ENCODE data around the gene SLC35G6.
"Not testable (repeated sequence)": the region's sequence is repeated elsewhere in the genome, so short reads cannot be mapped to it uniquely, and the experiment has no call there.

Gene SLC35G6

DNA sequence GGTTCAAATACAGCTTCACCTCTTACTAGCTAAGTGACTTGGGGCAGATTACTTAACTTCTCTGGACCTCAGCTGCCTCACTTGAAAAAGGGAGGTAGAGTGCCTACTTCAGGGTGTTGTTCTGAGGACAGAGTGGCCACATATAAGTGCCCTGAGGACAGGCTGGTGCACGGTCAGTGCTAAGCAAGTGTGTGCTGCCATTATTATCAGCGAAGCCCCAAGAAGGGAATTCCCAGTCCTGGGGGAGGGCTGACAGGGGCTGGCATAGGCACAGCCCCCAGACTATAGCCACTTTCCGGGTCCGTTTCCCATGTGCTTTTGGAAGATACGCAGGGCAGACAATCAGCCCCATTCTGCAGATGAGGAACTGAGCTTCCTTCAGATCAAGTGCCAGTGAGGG is 4.3 kb upstream of the SLC35G6 start:
- TF ChIP-seq, protein P1, sequence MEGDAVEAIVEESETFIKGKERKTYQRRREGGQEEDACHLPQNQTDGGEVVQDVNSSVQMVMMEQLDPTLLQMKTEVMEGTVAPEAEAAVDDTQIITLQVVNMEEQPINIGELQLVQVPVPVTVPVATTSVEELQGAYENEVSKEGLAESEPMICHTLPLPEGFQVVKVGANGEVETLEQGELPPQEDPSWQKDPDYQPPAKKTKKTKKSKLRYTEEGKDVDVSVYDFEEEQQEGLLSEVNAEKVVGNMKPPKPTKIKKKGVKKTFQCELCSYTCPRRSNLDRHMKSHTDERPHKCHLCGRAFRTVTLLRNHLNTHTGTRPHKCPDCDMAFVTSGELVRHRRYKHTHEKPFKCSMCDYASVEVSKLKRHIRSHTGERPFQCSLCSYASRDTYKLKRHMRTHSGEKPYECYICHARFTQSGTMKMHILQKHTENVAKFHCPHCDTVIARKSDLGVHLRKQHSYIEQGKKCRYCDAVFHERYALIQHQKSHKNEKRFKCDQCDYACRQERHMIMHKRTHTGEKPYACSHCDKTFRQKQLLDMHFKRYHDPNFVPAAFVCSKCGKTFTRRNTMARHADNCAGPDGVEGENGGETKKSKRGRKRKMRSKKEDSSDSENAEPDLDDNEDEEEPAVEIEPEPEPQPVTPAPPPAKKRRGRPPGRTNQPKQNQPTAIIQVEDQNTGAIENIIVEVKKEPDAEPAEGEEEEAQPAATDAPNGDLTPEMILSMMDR (IDR thresholded peaks at IDR 0.05; ENCODE audit: extremely low read depth, missing control alignments), result no peak

DNA sequence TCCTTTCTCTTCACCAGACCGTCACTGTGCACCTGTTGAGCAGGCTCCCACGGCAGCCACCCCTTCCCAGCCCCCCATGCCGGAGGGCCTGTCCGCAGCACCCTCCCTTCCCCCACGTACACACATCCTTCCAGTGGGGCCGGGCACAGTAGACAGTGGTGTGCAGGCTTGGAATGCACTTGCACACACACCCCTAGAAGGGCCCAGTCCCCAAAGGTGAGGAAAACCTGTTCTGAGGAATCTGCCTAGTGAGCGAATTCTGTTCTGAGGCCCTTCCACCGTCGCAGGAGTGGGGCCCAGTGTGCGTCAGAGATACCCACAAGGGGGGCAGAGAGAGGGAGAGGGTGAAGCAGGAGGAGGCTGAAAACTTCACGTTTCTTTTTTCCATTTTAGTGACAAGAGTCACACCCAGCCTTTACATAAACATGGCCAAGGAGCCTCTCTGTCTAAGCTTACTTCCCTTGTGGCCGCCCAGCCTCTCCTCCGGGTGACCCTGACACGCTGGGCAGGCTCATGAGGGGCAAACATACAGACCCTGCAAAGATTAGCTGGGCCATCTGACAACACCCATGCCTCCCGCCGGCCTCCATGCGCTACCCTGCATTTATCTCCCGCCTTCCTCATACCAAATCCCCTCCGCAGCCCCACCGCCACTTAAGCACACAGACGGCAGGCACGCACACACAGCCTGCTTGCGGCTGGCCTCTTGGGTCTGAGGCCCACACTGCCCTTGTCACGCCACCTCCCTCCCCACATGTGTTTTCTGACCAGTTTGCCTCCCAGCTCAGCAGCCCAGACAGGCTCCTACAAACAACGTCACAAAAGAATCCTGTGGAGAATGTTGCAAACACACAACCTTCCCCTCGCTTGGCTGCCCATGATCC is 3.6 kb upstream of the SLC35G6 start:
- TF ChIP-seq, protein P1 (IDR thresholded peaks at IDR 0.05; ENCODE audit: extremely low read depth, missing control alignments), result no peak
- DNase-seq (ENCODE audit: low spot score), result no peak

More for the DNA sequence above, 4.3 kb upstream of the SLC35G6 start:
- DNase-seq (ENCODE audit: low spot score), result no peak

DNA sequence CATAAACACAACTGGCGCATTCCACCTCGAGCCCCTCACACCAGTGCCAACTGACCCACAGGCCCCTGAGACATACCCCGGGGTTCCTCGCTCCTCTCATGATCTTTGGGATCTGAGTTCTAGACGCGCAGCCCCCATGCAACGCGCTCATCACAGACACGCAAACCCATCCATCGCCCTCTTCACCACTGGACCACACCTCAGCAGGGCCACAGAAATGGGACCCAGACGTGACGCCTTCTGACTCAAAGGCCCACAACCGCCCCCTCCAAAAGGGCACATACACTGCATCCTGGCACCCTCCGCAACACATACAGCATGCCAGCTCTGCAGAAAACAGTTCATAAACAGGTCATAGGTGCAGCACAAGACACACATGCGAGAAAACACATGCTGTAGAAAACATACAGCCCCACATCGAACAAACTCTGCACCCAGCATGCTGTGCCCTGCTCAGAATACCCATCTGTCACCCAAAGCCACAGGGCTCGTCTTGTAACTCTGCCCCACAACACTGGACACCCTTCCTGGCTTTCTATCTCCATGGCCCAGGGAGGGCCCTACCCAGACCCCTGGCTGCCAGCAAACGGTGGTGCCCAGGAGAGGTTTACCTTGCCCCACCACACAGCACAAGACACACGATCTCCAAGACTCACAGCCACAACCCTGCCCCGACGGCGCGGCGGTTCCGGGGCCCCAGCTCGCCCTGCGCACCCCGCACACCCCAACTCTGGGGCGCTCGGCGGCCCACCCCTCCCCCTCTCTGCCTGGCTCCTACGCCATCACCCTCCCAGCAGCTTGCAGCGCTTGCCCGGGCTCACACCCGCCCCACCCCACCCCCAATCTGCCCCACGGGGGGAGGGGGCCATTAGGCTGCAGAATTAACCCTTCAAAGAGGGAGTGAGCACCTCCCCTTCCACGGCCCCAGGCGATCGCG is 2.7 kb upstream of the SLC35G6 start:
- TF ChIP-seq, protein P1 (IDR thresholded peaks at IDR 0.05; ENCODE audit: extremely low read depth, missing control alignments), result no peak
- peak; percentile 78 for DNase-seq (ENCODE audit: low spot score)

DNA sequence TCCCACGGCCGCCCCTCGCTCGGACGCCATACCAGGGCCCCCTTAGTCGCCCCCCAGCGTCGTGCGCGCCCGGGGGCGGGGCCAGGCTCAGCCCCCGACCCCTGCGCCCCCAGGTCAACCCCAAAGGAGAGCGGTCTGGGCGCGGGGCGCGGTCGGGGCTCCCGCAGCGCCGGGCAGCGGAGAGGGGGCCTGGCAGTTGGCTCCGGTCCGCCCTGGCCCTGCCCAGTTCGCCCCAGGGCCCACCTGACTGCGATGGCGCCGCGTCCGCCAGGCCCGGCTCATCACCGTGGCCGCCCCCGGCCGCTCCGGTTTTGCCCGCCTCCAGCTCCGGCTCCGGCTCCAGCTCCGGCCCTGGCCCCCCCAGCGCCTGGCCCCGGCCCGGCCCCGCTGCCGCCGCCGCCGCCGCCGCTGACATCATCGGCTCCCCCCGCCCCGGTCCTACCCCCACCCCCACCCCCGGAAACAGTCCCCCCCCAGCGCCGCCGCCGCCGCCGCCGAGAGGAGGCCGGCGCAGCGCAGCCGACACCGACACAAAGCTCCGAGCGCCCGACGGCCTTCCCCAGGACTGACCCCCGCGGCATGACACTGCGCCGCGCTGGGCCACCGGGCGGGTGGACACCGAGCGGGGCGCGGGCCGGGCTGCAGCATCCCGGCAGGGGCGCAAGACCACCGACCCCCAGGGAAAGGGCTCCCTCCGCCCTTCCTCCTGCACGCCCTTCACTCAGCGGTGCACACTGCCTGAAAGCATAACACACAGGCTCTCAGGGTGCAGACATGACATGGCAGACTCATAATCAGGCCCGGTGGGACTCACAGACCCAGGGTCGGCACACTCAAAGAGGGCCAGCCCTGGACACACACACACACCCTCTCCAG is 1.8 kb upstream of the SLC35G6 start, which contains the start of gene ZBTB4:
Gene ZBTB4, minus strand, starts transcription at position 419 of the 876 bp plus-strand sequence. CDS start 12,830 bp downstream, outside the sequence.
- DNase-seq (ENCODE audit: low spot score), result peak; percentile 89
- TF ChIP-seq, protein P1 (IDR thresholded peaks at IDR 0.05; ENCODE audit: extremely low read depth, missing control alignments), result no peak

DNA sequence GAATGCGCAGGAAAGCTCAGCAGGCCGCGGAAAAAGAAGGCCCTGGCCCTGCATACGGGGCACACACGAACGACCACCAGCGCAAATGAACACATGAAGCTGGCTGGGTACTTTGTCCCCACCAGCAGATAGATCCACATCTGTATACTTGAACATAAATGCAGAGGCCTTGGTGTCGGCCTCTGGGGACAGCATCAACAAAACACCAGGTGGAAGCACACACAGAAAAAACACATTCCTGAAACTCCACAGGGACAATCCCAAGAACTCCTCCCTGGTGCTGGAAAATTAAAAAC is 1.2 kb upstream of the SLC35G6 start:
- DNase-seq (ENCODE audit: low spot score), result no peak
- TF ChIP-seq, protein P1 (IDR thresholded peaks at IDR 0.05; ENCODE audit: extremely low read depth, missing control alignments), result no peak

DNA sequence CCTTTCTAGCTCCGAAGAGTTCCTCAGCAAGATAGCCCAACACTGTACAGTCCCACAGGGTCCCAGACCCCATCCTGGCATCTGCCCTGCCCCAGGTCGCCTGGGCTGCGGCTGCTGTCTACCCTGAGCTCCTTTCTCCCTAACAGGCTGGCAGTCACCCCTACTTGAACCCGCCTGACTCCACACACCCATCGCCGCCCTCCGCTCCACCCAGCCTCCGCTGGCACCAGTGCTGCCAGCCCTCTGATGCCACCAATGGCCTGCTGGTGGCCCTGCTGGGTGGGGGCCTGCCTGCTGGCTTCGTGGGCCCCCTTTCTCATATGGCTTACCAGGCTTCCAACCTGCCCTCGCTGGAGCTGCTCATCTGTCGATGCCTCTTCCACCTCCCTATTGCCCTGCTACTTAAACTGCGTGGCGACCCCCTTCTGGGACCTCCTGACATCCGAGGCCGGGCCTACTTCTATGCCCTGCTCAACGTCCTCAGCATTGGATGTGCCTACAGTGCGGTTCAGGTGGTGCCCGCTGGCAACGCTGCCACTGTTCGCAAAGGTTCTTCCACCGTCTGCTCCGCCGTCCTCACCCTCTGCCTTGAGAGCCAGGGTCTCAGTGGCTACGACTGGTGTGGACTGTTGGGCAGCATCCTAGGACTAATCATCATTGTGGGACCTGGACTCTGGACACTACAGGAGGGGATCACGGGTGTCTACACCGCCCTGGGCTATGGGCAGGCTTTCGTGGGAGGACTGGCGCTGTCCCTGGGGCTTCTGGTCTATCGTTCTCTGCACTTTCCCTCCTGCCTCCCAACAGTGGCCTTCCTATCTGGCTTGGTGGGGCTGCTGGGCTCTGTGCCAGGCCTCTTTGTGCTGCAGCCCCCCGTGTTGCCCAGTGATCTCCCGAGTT is 846 bp downstream of the SLC35G6 start:
- not testable (repeated sequence) for DNase-seq (ENCODE audit: low spot score)

DNA sequence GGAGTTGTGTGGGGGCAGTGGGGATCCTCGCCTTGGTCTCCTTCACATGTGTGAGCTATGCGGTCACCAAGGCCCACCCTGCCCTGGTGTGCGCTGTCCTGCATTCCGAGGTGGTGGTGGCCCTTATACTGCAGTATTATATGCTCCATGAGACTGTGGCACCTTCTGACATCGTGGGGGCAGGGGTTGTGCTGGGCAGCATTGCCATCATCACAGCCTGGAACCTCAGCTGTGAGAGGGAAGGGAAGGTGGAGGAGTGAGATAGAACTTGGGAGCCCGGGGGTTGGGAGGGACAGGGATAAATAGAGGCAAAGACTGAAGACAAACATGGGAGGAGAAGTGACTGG is 1.5 kb downstream of the SLC35G6 start:
- DNase-seq (ENCODE audit: low spot score), result not testable (repeated sequence)

Data from GM20000 (cell line).